GM10248 (cell line): ENCODE data around the gene ADAMTSL1.

Experiments used
- CTCF ChIA-PET: fragments of 300-600 bp; sonication (Branson Sonifier 250); formaldehyde crosslinking; extraction: SDS; loops from one replicate; lab custom pipeline; 2021; ENCODE audit warnings: antibody characterized with exemption; lab: Yijun Ruan, JAX
- POLR2A ChIA-PET: fragments of 350-650 bp; sonication (Branson Sonifier 250); formaldehyde crosslinking; extraction: SDS; loops from one replicate; lab custom pipeline; 2020; ENCODE audit warnings: antibody characterized with exemption; lab: Yijun Ruan, JAX
- DNase-seq: peaks from one replicate; pipeline ENCODE4 v3.0.0; 2012; ENCODE audit errors: extremely low spot score
- CTCF ChIP-seq: IDR thresholded peaks from 2 replicates; pipeline ENCODE4 v1.5.1; 2012; ENCODE audit warnings: mild to moderate bottlenecking, low read depth; ENCODE audit errors: extremely low read depth, missing control alignments, control extremely low read depth

The ADAMTSL1 gene

GRCh38 chr9:18542837-18543405 lies 69.0 kb downstream of the ADAMTSL1 start:
- no peak for TF ChIP-seq CTCF
- ChIA-PET CTCF (no interaction called here), POLR2A (no interaction called here)
- DNase-seq = no peak

GRCh38 chr9:18543406-18544192 lies 69.6 kb downstream of the ADAMTSL1 start:
- ChIA-PET CTCF (interaction anchor here (1.4 kb wide), 1 partner anchor 18 kb away, joined by 3 read pairs; no protein-coding TSS in a partner anchor), POLR2A (no interaction called here)
- DNase-seq = no peak
- no peak for TF ChIP-seq CTCF

GRCh38 chr9:18544456-18544855 lies 70.5 kb downstream of the ADAMTSL1 start:
- ChIA-PET POLR2A (no interaction called here), CTCF (interaction anchor here (0.9 to 1.4 kb wide), 3 partner anchors 9 to 30 kb away, joined by 3 read pairs; no protein-coding TSS in a partner anchor)
- no peak for DNase-seq
- no peak for TF ChIP-seq CTCF

- no peak for DNase-seq
- POLR2A ChIA-PET = no interaction called here
- CTCF ChIA-PET = interaction anchor here (2.0 kb wide), 1 partner anchor 9 kb away, joined by 6 read pairs; no protein-coding TSS in a partner anchor
- no peak for TF ChIP-seq CTCF
These were observed 71.8 kb downstream of the ADAMTSL1 start for GRCh38 chr9:18545636-18546360.

GRCh38 chr9:18548456-18548855 lies 74.5 kb downstream of the ADAMTSL1 start:
- no peak for TF ChIP-seq CTCF
- POLR2A ChIA-PET = no interaction called here
- CTCF ChIA-PET = no interaction called here
- DNase-seq = no peak

GRCh38 chr9:18549772-18550171 lies 75.8 kb downstream of the ADAMTSL1 start:
- TF ChIP-seq CTCF = no peak
- no peak for DNase-seq
- ChIA-PET CTCF (no interaction called here), POLR2A (no interaction called here)
